ENCODE results near the gene CBFA2T2.

DNA sequence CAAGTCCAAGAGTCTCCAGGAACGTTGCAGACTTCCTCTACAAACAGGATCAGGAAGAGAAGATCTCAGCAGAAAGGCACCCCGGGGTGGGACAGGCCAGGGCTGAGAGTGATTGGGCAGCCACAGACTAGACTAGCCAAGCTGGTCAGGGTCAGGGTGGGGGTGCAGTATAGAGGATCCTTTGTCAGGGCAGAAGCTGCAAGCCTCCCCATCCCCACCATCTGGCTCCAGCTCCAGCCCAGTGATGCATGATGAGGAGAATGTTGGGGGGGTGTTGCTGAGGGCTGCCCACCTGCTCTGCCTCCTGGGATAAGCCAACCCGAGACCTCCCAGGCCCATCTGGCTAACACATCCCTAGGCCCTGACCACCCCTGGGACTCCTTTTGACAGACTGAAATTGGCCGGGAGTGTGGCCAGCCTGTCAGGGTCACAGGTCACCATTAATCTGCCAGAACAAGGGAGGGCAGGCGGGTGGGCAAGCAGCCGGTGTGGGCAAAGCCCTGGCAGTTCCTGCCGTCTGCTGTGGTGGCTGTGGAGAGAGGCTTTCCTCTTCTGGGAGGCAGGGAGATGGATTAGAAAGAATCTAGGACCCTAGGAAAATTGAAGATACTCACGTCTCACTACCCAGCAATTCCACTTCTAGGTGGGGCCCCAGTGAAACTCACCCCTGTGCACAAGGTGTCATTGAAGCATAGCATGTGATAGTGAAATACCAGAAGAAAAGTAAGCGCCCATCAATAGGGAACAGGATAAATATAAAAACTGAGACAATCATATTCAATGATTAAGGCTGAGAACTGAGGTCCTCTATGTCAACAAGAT lies 24.2 kb upstream of the CBFA2T2 start:
- TF ChIP-seq, protein P1, sequence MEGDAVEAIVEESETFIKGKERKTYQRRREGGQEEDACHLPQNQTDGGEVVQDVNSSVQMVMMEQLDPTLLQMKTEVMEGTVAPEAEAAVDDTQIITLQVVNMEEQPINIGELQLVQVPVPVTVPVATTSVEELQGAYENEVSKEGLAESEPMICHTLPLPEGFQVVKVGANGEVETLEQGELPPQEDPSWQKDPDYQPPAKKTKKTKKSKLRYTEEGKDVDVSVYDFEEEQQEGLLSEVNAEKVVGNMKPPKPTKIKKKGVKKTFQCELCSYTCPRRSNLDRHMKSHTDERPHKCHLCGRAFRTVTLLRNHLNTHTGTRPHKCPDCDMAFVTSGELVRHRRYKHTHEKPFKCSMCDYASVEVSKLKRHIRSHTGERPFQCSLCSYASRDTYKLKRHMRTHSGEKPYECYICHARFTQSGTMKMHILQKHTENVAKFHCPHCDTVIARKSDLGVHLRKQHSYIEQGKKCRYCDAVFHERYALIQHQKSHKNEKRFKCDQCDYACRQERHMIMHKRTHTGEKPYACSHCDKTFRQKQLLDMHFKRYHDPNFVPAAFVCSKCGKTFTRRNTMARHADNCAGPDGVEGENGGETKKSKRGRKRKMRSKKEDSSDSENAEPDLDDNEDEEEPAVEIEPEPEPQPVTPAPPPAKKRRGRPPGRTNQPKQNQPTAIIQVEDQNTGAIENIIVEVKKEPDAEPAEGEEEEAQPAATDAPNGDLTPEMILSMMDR (conservative IDR thresholded peaks at IDR 0.05), result no peak
- no peak for TF ChIP-seq EZH2 (IDR thresholded peaks at IDR 0.05; ENCODE audit: low read depth)
